OCI-LY1 (cell line): ENCODE results near the gene ITGA4.

Source experiments
- H2AFZ ChIP-seq: fragments of 200-600 bp; sonication (generic), shearing (Covaris generic); 2 replicates; pipeline ENCODE4 v1.6.0; 2014; ENCODE audit warnings: antibody characterized with exemption, mild to moderate bottlenecking, low read length
- H3F3A ChIP-seq: fragments of 200-600 bp; sonication (generic), shearing (Covaris generic); 2 replicates; pipeline ENCODE4 v1.6.0; 2014; ENCODE audit warnings: mild to moderate bottlenecking, antibody characterized with exemption, low read length, moderate library complexity; ENCODE audit not compliant: insufficient read depth
- H3K27ac ChIP-seq: fragments of 200-600 bp; sonication (generic); 2 replicates; pipeline ENCODE4 v1.5.1; 2014; ENCODE audit warnings: low read length, mixed run types, mild to moderate bottlenecking, low read depth; ENCODE audit not compliant: poor library complexity, severe bottlenecking
- H3K27me3 ChIP-seq: fragments of 200-600 bp; sonication (generic); 2 replicates; pipeline ENCODE4 v1.6.0; 2014; ENCODE audit warnings: antibody characterized with exemption, mild to moderate bottlenecking, low read length, moderate library complexity; ENCODE audit not compliant: insufficient read depth
- H3K36me3 ChIP-seq: fragments of 200-600 bp; sonication (generic); 2 replicates; pipeline ENCODE4 v1.6.1; 2014; ENCODE audit warnings: mild to moderate bottlenecking, antibody characterized with exemption, low read length, moderate library complexity, mixed read lengths; ENCODE audit not compliant: insufficient read depth
- H3K4me1 ChIP-seq: fragments of 200-600 bp; sonication (generic); 2 replicates; pipeline ENCODE4 v1.5.1; 2014; ENCODE audit warnings: mild to moderate bottlenecking, low read length, moderate library complexity; ENCODE audit not compliant: insufficient read depth, severe bottlenecking
- H3K4me2 ChIP-seq: fragments of 200-600 bp; sonication (generic), shearing (Covaris generic); 2 replicates; pipeline ENCODE4 v1.6.1; 2014; ENCODE audit warnings: low read length
- H3K4me3 ChIP-seq: fragments of 200-600 bp; sonication (generic); 2 replicates; pipeline ENCODE4 v1.5.1; 2014; ENCODE audit warnings: low read length, low read depth, mild to moderate bottlenecking, mixed read lengths; ENCODE audit not compliant: poor library complexity, severe bottlenecking
- H3K79me2 ChIP-seq: fragments of 200-600 bp; shearing (Covaris generic); 2 replicates; pipeline ENCODE4 v1.6.1; 2016; ENCODE audit warnings: mixed run types, low read length, mixed read lengths; ENCODE audit not compliant: insufficient read depth
- H3K9ac ChIP-seq: fragments of 200-600 bp; sonication (generic), shearing (Covaris generic); 2 replicates; pipeline ENCODE4 v1.6.1; 2014; ENCODE audit warnings: mild to moderate bottlenecking, low read length, mixed read lengths
- H3K9me2 ChIP-seq: fragments of 200-600 bp; sonication (generic), shearing (Covaris generic); 2 replicates; pipeline ENCODE4 v1.6.1; 2014; ENCODE audit warnings: low read depth, mild to moderate bottlenecking, low read length, mixed read lengths
- H3K9me3 ChIP-seq: fragments of 200-600 bp; shearing (Covaris generic); 2 replicates; pipeline ENCODE4 v1.6.1; 2014; ENCODE audit warnings: low read length, mixed read lengths
- H4K20me1 ChIP-seq: fragments of 200-600 bp; sonication (generic), shearing (Covaris generic); 2 replicates; pipeline ENCODE4 v1.6.0; 2016; ENCODE audit warnings: mild to moderate bottlenecking, low read length; ENCODE audit not compliant: insufficient read depth
- EZH2 ChIP-seq: fragments of 200-600 bp; sonication (generic), shearing (Covaris generic); IDR thresholded peaks from 2 replicates; pipeline ENCODE4 v1.8.0; 2017; ENCODE audit warnings: borderline replicate concordance, mixed run types, mild to moderate bottlenecking, antibody characterized with exemption, low read length, moderate library complexity, mixed read lengths
- TF ChIP-seq, protein P1 (sequence below): fragments of 200-600 bp; sonication (generic), shearing (Covaris generic); IDR thresholded peaks from 2 replicates; pipeline ENCODE4 v1.5.1; 2017; ENCODE audit warnings: mild to moderate bottlenecking, antibody characterized with exemption, low read length, moderate library complexity, mixed read lengths

Gene ITGA4

DNA sequence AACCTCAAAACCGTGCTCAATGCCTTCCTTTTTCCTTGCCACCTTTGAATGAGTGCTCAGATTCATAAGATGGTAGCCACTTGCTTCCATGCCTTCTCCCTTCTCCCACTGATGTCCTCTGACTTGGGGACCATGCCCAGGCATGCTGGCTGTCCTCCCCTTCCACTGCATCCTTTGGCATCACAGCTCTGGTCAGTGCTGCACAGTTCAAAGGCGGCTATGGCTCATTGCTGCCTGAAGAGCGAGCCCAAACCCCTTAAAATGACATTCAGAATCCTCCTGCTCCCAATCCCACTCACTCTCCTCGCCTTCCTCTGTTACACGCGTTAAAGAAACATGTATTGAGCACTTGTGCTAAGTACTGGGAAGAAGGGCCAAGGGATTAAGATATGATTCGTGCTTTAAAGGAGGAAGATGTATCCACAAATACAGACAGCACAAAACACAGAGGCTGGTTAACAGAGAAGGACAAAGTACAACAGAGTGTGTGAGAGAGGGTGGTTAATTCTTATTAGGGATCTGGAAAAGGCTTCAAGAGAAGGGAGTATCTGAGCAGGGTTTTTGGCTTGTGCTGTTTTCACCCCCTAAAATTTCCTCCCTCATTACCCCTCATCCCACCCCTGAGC lies 118.0 kb downstream of the ITGA4 start:
- Histone ChIP-seq H3K4me1 (no peaks in the 10 kb centered on the region), H3K36me3 (no peaks in the 10 kb centered on the region), H3F3A (no peaks in the 10 kb centered on the region), H4K20me1 (no peaks in the 10 kb centered on the region), H3K27ac (no peak overlapping the region), H3K9me3 (no peaks in the 10 kb centered on the region), H3K4me3 (no peak overlapping the region), H3K27me3 (no peaks in the 10 kb centered on the region), H2AFZ (no peak overlapping the region), H3K9ac (no peak overlapping the region), H3K79me2 (no peaks in the 10 kb centered on the region), H3K4me2 (no peak overlapping the region), H3K9me2 (no peaks in the 10 kb centered on the region)
- TF ChIP-seq, protein P1, sequence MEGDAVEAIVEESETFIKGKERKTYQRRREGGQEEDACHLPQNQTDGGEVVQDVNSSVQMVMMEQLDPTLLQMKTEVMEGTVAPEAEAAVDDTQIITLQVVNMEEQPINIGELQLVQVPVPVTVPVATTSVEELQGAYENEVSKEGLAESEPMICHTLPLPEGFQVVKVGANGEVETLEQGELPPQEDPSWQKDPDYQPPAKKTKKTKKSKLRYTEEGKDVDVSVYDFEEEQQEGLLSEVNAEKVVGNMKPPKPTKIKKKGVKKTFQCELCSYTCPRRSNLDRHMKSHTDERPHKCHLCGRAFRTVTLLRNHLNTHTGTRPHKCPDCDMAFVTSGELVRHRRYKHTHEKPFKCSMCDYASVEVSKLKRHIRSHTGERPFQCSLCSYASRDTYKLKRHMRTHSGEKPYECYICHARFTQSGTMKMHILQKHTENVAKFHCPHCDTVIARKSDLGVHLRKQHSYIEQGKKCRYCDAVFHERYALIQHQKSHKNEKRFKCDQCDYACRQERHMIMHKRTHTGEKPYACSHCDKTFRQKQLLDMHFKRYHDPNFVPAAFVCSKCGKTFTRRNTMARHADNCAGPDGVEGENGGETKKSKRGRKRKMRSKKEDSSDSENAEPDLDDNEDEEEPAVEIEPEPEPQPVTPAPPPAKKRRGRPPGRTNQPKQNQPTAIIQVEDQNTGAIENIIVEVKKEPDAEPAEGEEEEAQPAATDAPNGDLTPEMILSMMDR, result no peak

DNA sequence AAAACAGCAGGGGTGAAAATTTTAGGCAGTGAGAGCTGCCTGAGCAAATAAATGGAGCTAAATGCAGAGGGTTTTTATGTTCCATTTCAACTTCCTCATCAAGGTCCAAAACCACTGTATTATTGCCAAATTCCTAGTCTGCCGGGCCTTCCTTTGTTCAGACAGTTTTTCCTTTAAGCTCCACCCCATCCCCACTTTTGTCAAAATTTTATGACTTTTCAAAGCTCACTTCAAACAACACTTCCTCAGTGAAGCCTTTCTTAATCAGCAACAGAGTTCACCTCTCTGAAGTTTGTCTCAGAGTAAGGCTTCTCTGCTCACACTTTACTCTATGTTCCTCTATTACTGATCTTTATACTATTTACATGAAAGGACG lies 118.5 kb downstream of the ITGA4 start:
- H3K79me2 ChIP-seq, result no peaks in the 10 kb centered on the region
- no peak overlapping the region for H3K9ac ChIP-seq
- no peak for TF ChIP-seq EZH2
- TF ChIP-seq, protein P1, result no peak
- H3F3A ChIP-seq, result no peaks in the 10 kb centered on the region
- H2AFZ ChIP-seq, result no peak overlapping the region
- no peaks in the 10 kb centered on the region for H3K4me1 ChIP-seq
- no peak overlapping the region for H3K4me3 ChIP-seq
- H3K9me2 ChIP-seq, result no peaks in the 10 kb centered on the region
- H4K20me1 ChIP-seq, result no peaks in the 10 kb centered on the region
- no peaks in the 10 kb centered on the region for H3K27me3 ChIP-seq
- H3K9me3 ChIP-seq, result no peaks in the 10 kb centered on the region
- H3K27ac ChIP-seq, result no peak overlapping the region
- no peak overlapping the region for H3K4me2 ChIP-seq
- no peaks in the 10 kb centered on the region for H3K36me3 ChIP-seq

DNA sequence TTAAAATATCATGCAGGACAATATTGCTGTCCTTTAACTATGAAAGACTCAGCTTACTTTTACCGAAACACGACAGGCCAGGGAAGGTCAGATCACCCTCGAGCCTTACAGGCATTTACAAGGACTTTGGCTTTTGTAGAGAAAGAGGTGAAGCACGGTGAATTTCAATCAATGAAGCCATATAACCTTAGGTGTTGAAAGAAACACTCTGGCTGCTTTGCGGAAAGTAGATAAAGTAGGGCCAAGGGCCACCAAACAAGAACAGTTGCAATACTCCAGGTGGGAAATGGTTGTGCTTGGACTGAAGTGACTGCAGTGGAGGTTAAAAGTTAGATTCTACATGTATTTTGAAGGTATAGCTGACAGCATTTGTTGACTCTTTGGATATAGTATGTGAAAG lies 119.2 kb downstream of the ITGA4 start:
- H3K4me3 ChIP-seq, result no peak overlapping the region
- H3K9me3 ChIP-seq, result no peaks in the 10 kb centered on the region
- no peaks in the 10 kb centered on the region for H3K36me3 ChIP-seq
- H3K79me2 ChIP-seq, result no peaks in the 10 kb centered on the region
- H3K9ac ChIP-seq, result no peak overlapping the region
- no peaks in the 10 kb centered on the region for H4K20me1 ChIP-seq
- no peaks in the 10 kb centered on the region for H3F3A ChIP-seq
- TF ChIP-seq, protein P1, result no peak
- no peak for TF ChIP-seq EZH2
- no peak overlapping the region for H3K27ac ChIP-seq
- H2AFZ ChIP-seq, result no peak overlapping the region
- H3K4me2 ChIP-seq, result no peak overlapping the region
- H3K4me1 ChIP-seq, result no peaks in the 10 kb centered on the region
- no peaks in the 10 kb centered on the region for H3K9me2 ChIP-seq
- H3K27me3 ChIP-seq, result no peaks in the 10 kb centered on the region
